HG03045 (cell line): ENCODE measurements around the gene DDHD1.
A peak's percentile ranks its signal among the peaks of the same experiment; 100 is the strongest.
"Not testable (repeated sequence)": the region's sequence is repeated elsewhere in the genome, so short reads cannot be mapped to it uniquely, and the experiment has no call there.

ENCODE experiments used
- ATAC-seq: cut with Tn5 transposase; IDR thresholded peaks from one replicate; pipeline ENCODE4 v1.9.1; 2021; ENCODE audit warnings: mild to moderate bottlenecking, moderate library complexity; ENCODE audit not compliant: unreplicated experiment

The DDHD1 gene

GRCh38 chr14:53109105-53110041, 43.8 kb downstream of the DDHD1 start:
- peak; percentile 83 for ATAC-seq

DNA sequence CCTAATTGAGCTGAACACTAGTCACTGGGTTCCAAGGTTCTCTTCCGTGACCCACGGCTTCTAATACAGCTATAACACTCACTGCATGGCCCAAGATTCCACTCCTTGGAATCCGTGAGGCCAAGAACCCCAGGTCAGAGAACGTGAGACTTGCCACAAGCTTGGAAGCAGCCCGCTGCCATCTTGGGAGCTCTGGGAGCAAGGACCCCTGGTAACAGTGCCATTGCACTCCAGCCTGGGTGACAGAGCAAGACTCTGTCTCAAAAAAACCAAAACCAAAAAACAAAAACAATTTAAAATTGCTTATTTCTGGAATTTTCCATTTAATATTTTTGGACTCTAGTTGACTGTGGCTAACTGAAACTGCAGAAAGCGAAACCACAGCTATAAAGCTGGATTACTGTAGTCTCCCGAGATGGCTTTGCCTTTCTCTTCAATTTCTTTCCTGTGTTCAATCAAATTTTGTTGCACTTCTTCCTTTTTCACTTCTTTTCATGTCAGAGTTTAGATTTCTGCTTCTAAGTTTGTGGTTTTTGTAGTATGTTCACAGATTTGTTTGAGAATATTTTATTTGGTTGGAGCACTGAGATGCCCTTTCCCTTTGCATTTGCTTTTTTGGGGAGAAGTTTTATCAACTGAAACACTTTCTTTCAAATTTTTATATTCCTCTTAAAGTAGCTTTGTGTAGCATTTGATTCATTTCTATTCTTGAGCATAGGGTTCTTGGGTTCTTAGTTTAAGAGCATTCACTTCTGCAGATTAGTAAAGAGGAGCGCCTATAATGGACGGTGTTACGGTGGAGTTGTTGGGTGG, 44.6 kb downstream of the DDHD1 start:
- peak; percentile 4 for ATAC-seq

- no peak for ATAC-seq
These were observed 46.4 kb downstream of the DDHD1 start for GRCh38 chr14:53106768-53107167.

GRCh38 chr14:53103636-53104340, 49.3 kb downstream of the DDHD1 start:
- ATAC-seq, result no peak

DNA sequence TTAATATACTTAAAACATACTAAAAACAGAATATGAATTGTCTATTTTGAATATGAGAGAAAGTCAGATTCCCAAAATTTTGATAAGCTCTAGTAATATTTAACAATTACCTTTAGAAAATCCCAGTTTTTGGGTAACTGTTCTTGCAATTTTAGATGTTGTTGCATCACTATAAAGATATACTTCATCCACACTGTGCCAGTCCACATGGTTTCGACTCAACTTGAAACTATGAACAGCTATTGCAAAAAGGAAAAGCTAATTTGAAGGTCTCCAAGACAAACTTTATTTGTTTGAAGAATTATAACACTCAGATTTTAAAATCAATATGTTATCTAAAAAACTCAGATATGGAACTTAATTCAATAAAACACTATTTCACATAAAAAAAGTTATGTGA, 59.9 kb downstream of the DDHD1 start:
- ATAC-seq, result no peak

DNA sequence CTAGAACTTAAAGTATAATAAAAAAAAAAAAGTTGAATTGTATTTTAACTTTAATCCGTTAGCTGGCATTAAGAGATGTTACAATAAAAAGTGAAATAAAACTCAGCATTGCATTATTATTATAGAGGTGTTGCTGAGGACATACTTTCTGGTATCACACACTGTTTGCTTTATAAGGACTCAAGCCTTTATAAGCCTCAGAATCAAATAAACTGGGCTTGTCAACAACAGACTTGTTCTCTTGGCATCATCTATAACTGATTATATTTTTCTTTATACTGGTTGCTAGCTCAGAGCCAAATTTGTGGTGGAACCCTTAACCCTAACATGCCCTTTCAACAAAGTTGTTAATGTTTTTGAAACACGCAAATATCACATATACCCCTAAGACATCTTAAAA, 62.3 kb downstream of the DDHD1 start:
- ATAC-seq, result no peak

DNA sequence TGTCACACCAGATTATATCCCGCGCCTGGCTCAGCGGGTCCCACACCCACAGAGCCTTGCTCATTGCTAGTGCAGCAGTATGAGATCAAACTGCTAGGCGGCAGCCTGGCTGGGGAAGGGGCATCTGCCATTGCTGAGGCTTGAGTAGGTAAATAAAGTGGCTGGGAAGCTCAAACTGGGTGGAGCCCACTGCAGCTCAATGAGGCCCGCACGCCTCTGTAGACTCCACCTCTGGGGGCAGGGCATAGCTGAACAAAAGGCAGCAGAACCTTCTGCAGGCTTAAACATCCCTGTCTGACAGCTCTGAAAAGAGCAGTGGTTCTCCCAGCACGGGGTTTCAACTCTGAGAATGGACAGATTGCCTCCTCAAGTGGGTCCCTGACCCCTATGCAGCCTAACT, 68.2 kb downstream of the DDHD1 start:
- ATAC-seq, result not testable (repeated sequence)

- no peak for ATAC-seq
These were observed 88.6 kb downstream of the DDHD1 start for GRCh38 chr14:53064475-53064874.

DNA sequence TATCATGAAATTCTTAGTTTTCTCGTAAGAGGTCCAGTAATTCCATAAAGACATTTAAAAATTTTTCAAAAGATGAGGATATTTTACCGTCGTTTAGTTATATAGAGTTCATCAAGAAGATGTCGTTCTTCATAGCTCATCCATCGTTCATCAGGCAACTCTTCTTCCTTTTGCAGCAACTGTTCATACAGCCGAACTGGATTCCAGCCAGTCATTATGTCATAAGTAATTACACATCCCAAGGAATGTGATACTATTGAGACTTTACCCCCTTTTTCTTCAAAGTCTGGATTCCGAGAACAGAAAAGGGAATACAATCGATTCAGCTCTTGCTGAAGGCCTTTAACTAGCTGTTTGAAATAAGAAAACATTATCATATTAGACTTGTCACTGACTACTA, 90.3 kb downstream of the DDHD1 start:
- ATAC-seq, result no peak

DNA sequence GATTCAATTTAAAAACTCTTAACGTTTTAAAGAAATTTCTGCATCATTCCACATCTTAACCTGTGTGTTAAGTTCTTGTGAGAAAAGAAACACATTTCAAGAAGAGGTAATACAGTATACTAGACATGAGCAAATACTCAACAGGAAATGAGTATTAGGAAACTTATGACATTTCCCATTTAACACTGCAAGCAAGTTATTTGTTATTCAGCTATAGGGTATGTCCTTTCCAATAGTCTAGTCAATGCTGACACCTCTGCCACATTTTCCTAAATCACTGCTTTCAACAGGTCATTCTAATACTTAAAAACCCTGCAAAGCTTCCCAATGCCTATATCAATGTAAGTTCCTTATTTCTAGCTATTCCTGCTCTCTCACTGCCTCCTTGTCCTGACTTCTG, 93.1 kb downstream of the DDHD1 start:
- no peak for ATAC-seq

GRCh38 chr14:53055003-53055402, 98.1 kb downstream of the DDHD1 start:
- no peak for ATAC-seq

- no peak for ATAC-seq
These were observed 98.7 kb downstream of the DDHD1 start for GRCh38 chr14:53054457-53054856.

DNA sequence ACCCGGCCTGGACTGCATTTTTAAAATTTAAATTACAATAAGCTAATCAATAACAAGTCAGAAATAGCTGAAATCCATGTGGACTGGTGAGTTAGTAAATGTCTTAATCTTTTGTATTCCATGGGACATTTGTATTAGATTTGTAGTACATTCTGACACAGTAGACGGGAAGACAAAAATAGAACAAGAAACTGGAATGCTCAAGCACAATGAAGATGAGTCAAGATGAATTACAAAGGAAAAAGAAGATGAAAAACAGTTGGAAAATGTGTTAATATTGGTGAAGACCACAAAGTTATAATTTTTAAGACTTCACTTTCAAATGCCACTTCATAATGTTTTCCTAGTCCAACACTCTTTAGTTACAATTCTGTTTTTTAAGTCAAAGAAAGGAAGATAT, 104.5 kb downstream of the DDHD1 start:
- ATAC-seq, result no peak

DNA sequence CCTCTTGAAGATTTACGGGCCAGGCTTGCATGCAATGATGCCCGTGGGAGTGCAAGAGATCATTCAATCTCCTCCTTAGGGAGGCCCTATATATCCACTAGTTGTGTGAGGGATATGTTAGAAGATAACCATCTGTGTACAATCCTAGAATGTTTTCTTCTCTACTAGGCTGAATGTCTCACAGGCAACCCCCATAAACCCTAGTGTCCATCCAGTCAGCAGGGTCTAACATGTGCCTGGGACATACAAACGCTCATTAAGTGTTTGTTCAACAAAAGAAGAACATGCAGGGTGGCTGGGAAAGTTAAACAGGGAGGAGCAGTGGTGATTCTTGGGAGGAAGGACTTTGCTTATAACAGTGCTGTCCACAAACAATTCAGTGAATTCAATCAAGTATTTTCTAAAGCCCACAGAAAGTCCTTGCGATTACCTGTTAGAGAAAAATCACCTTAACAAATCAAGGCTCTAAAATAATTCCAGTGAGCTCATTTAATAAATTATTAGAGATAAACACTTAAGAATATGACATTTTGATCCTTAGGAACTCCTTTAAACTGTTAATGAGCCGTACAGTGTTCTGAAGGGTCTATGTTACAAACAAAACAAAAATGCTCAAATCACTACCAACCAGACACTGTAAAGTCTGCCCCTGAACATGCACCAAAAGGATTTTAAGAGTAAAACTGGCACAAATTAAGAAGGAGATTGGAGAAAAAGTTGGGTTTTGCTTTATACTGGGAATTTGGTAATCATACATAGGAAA, 105.6 kb downstream of the DDHD1 start:
- no peak for ATAC-seq

DNA sequence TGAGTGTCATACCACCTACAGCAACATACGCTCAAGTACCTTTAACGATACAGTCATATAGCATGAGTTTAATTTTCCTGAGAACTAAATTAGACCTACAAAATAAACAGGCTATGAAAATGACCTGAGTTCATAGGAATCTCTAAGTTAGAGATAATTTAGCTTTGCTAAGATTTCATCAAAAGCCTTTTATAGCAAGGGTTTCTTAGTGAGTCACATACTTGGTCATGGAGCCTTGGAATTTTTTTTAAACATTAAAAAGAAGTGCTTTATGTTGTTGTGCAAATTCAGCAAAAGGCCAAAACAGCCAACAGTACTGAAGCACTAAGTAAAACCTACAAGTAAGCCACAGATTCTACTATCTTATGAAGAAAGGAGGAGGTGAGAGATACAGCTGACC, 108.6 kb downstream of the DDHD1 start:
- no peak for ATAC-seq

DNA sequence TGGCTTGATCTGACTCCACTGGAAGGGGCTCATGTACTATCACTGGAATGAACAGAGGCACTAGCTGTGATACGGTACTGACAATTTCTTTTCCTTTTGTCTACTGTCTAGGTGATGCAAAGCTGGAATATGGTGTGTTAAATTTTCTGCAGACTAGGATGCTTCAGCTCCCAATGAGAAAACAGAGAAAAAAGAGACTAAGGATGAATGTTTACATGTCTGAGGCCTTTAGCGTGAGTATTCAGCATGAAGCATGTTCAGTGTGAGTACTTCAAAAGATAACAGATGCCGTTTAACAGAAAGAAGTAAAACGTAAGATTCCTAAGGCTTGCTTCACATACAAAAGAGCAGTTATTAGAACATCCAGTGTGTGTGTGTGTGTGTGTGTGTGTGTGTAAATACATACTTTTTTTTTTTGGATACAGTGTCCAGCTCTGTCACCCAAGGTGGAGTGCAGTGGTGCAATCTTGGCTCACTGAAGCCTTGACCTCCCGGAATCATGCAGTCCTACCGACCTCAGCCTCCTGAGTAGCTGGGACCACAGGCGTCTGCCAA, 110.0 kb downstream of the DDHD1 start:
- no peak for ATAC-seq

DNA sequence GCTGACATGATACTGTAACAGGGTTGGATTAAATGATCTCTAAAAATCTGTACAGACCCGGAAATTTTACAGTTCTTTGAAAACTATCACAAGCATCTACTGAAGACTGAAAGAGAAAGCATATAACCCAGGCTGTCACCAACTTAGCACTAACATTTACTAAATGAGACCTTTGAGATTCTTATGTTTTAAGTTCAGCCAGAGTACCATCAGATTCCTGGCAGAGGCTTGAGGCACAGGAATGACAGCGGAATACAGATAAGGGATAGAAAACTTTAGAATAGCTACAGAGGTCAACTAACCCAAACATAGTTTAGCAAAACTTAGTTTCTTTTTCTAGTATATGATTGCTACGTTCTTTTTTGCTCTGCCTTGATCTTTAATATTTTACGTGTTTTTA, 110.6 kb downstream of the DDHD1 start:
- ATAC-seq, result no peak

DNA sequence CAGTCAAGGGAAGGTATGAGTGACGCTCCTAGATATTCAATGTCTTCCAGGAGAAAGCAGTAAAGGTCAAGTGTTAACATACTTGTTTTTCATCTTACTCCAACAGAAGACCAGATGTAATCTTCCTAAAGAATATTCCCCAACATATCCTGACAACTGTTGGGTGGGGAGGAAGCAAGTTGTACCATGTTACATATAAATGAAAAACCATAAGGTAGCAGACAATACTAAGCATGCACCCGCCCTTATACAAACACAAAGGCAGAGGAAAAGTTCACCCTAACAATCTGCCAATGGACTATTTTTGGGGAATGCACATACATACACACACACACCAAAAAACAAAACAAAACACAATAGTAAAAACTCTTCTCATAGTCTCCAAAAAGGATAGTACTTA, 112.1 kb downstream of the DDHD1 start:
- ATAC-seq, result no peak

DNA sequence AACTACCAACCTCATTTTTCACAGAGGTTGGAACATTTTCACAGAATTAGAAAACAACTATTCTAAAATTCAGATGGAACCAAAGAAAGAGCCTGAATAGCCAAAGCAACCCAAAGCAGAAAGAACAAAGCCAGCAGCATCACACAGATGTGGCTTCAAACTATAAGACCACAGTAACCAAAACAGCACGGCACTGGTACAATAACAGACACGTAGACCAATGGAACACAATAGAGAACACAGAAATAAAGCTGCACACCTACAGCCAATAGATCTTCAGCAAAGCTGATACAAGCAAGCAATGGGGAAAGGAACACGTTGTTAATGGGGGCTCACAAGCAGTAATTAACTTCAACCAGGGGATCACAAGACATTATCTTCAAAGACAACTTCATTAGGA, 114.5 kb downstream of the DDHD1 start:
- ATAC-seq, result no peak

DNA sequence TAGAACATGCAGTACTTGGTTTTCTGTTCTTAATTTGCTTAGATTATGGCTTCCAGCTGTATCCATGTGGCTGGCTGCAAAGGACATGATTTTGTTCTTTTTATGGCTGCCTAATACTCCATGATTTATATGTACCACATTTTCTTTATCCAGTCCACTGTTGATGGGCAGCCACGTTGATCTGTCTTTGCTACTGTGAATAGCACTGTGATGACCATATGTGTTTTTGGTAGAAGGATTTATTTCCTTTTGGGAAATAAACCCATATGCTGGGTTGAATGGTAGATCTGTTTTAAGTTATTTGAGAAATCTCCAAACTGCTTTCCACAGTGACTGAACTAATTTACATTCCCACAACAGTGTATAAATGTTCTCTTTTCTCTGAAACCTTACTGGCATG, 116.1 kb downstream of the DDHD1 start:
- no peak for ATAC-seq
